GM19397 (cell line): ENCODE results near the gene HAP1.
"Not testable (repeated sequence)": the region's sequence is repeated elsewhere in the genome, so short reads cannot be mapped to it uniquely, and the experiment has no call there.

Experiments used
- ATAC-seq: cut with Tn5 transposase; IDR thresholded peaks from one replicate; pipeline ENCODE4 v1.9.1; 2021; ENCODE audit warnings: mild to moderate bottlenecking, moderate library complexity; ENCODE audit not compliant: unreplicated experiment

The HAP1 gene

GRCh38 chr17:41734139-41734948 lies at the start of gene HAP1:
TSS of gene HAP1 (minus strand) at chr17:41734643. CDS start at chr17:41734634, 9 bp downstream.
- ATAC-seq: no peak

GRCh38 chr17:41782142-41782541 lies 47.7 kb upstream of the HAP1 start:
- ATAC-seq: no peak

- no peak for ATAC-seq
Observed at GRCh38 chr17:41781404-41782110, 47.1 kb upstream of the HAP1 start.

GRCh38 chr17:41779954-41780353 lies 45.5 kb upstream of the HAP1 start:
- no peak for ATAC-seq

- ATAC-seq: no peak
Observed at GRCh38 chr17:41777574-41778188, 43.2 kb upstream of the HAP1 start.

GRCh38 chr17:41777157-41777573 lies 42.7 kb upstream of the HAP1 start:
- ATAC-seq: no peak

- ATAC-seq: not testable (repeated sequence)
Observed at GRCh38 chr17:41776262-41776900, 41.9 kb upstream of the HAP1 start.

- ATAC-seq: no peak
Observed at GRCh38 chr17:41775394-41776226, 41.2 kb upstream of the HAP1 start.

GRCh38 chr17:41773731-41774193 lies 39.3 kb upstream of the HAP1 start:
- ATAC-seq: no peak

GRCh38 chr17:41773190-41773588 lies 38.7 kb upstream of the HAP1 start:
- ATAC-seq: no peak

- no peak for ATAC-seq
Observed at GRCh38 chr17:41772586-41773189, 38.2 kb upstream of the HAP1 start.

- no peak for ATAC-seq
Observed at GRCh38 chr17:41772218-41772585, 37.8 kb upstream of the HAP1 start.

- ATAC-seq: no peak
Observed at GRCh38 chr17:41771389-41772206, 37.2 kb upstream of the HAP1 start.

GRCh38 chr17:41769985-41770384 lies 35.5 kb upstream of the HAP1 start:
- no peak for ATAC-seq

GRCh38 chr17:41769346-41769862 lies 35.0 kb upstream of the HAP1 start:
- no peak for ATAC-seq

GRCh38 chr17:41768682-41769288 lies 34.3 kb upstream of the HAP1 start:
- ATAC-seq: no peak

- no peak for ATAC-seq
Observed at GRCh38 chr17:41767324-41768042, 33.0 kb upstream of the HAP1 start.

GRCh38 chr17:41766135-41766534 lies 31.7 kb upstream of the HAP1 start:
- no peak for ATAC-seq
